Myocyte (in vitro differentiated cells): Measurements from ENCODE around the gene RENBP. TPM values are rescaled to one million over a fixed set of nuclear protein-coding genes. Genes with fewer than 3 reads are reported as not detected.

Source experiments
- DNase-seq: peaks from one replicate; pipeline ENCODE4 v3.0.0-alpha.2; 2012; ENCODE audit warnings: low read depth
- total RNA-seq: library from RNA; depleted of rRNA; stranded (reverse); fragments of >200 nt; gene quantifications from 2 replicates; pipeline ENCODE4 v1.2.3, GENCODE V29; 2014

RENBP gene
- total RNA-seq, 1 donor from 2014 or later: 2.7 TPM

DNA sequence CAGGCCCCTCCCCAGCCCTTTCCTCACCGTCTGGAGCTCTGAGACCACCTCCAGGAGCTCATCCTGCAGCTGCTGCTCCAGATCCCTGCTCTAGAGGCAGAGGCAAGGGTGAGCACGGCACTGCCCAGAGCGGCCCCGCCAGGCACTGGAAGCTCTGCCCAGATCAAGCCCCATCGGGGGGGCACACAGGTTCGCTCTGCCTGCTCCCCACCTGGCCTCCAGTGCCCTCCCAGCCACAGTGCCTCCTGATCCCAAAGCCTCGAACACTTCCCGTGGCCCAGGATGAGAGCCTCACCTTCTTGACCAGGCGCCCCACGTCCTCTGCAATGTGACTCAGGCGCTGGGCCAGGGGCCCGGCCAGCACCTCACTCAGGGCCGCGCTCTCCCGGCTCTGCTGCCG, 23.4 kb downstream of the RENBP start:
- DNase-seq: peak; percentile 4

- DNase-seq: no peak
Observed at GRCh38 chrX:153920546-153920945, 23.9 kb downstream of the RENBP start.

- DNase-seq: no peak
Observed at GRCh38 chrX:153919281-153919680, 25.2 kb downstream of the RENBP start.

GRCh38 chrX:153917869-153918268, 26.6 kb downstream of the RENBP start:
- no peak for DNase-seq

DNA sequence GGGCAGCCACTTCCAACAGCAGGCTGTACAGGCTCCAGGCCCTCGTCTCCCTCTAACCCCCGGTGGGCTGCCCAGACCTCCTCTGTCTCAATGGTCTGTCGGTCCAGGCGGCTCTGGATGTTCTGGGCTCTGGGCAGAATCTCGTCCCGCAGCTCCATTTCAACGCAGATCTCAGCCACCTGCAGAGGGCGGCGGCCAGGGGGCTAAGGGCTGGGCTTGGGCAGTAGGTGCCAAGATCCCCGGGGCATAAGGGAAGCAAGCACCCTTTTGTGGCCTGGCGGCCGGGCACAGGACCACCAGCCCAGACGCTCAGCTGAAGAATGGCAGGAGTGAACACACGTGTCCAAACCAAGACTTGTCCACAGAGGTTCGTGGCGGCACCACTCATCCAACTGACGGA, 30.7 kb downstream of the RENBP start:
- DNase-seq: no peak

GRCh38 chrX:153913211-153913610, 31.2 kb downstream of the RENBP start:
- no peak for DNase-seq

GRCh38 chrX:153911798-153912197, 32.6 kb downstream of the RENBP start:
- no peak for DNase-seq

DNA sequence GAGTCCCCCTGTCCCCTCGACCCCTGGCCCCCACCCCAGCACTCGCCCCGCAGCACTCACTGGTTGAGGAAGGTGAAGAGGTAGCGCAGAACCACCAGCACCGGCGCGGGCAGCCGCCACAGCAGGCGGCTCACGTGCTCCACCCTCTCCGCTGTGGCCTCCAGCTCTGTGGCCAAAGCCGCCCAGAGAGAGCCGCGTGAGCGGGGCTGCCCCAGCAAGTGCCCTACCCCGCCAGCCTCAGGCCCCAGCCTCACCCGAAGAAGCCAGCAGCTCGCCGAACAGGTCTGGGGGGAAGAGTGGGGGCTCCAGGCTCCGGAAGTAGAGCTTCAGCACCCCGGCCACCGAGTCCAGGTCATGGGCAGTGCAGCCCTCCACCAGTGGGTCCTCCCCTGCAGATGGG, 34.0 kb downstream of the RENBP start:
- no peak for DNase-seq

DNA sequence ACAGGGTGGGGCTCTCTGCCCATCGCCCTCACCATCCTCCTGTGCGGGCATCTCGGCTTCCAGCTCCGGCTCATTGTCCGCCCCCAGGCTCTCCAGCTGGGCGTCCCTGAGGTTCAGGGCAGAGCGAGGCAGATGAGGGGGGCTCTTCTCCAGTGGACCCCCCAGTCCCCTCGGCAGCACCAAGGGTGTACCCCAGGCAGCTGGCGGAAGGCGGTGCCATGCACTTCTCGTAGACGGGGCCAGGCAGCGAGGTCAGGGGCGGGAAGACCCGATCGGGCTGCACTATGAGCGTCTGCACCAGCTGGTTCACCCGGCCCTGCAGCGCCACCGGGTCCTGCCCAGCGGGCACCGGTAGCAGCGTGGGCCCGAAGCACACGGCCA, 34.5 kb downstream of the RENBP start:
- DNase-seq: no peak

GRCh38 chrX:153909024-153909979, 35.1 kb downstream of the RENBP start:
- DNase-seq: no peak

- DNase-seq: no peak
Observed at GRCh38 chrX:153908219-153908860, 36.1 kb downstream of the RENBP start.

DNA sequence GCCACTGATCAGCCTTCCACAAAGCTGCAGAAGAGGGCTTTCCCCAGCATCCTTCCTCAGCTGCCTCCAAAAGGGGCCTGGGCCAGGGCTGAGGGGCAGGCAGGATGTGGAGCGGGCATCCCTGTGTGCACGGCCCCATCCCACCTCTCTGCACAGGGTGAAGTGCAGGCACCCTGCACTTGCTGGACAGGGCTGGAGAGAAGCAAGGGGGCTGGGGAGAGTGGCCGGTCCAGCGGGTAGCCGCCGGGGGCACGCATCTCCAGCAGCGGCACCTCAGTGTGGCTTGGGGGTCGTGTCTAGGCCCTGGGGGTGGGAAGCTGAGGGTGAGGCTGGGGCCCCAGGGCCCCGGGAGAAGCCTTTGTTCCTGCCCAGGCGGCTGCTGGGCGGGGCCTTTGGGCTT, 37.0 kb downstream of the RENBP start:
- no peak for DNase-seq

DNA sequence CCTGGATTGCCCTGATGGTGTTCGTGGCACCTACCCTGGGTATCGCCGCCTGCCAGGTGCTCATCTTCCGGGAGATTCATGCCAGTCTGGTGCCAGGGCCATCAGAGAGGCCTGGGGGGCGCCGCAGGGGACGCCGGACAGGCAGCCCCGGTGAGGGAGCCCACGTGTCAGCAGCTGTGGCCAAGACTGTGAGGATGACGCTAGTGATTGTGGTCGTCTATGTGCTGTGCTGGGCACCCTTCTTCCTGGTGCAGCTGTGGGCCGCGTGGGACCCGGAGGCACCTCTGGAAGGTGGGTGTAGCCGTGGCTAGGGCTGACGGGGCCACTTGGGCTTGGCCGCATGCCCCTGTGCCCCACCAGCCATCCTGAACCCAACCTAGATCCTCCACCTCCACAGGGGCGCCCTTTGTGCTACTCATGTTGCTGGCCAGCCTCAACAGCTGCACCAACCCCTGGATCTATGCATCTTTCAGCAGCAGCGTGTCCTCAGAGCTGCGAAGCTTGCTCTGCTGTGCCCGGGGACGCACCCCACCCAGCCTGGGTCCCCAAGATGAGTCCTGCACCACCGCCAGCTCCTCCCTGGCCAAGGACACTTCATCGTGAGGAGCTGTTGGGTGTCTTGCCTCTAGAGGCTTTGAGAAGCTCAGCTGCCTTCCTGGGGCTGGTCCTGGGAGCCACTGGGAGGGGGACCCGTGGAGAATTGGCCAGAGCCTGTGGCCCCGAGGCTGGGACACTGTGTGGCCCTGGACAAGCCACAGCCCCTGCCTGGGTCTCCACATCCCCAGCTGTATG, 38.1 kb downstream of the RENBP start:
- DNase-seq: no peak

- no peak for DNase-seq
Observed at GRCh38 chrX:153905481-153906095, 38.9 kb downstream of the RENBP start.

DNA sequence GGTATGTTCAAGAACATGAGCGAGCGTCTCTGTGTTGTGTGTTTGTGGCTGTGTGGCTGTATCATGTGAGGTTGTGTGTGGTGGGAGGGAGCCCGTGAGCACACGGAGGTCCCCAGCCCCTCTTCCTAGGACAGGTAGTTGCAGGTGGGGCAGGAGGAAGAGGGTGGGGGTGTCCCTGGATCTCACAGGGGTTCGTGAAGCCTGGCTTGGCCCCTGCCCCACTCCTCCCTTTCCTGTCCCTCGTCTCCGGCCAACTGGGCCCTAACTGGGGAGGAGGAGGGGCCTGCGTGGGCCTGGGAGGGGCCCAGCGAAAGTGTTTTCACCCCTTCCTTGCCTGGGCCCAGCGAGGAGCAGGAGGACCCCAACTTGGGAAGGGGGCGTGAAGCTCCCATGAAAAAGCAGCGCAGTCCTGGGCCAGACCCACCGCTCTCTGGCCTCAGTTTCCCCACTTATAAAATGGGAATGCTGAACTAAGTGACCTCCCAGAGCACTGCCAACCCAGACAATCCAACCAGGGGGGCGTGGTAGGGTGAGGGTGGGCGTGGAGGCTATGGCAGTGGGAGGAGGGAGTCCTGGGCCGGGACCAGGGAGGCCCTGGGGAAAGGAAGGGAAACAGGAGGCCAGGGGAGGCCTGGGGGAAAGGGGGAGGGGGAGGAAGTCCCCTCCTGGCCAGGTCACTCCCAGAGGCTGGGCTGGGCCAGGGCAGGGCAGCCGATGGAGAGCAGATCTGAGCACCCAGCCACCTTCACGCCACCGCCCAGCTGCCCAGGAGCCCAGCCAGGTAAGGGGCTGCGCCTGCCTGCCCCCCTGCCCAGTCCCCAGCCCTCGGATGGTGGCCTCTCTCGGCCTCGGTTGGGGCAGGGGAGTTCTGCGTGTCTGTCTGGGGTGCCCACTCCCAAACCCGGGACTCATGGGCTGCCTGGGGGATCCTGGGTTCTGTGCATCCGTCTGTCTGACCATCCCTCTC, 40.2 kb downstream of the RENBP start, which contains the start of gene AVPR2:
Gene AVPR2 (plus strand): TSS at position 683 of the 967 bp plus-strand sequence. CDS start 473 bp downstream, outside the sequence.
- no peak for DNase-seq

GRCh38 chrX:153903238-153903980, 41.0 kb downstream of the RENBP start:
- peak; percentile 61 for DNase-seq

DNA sequence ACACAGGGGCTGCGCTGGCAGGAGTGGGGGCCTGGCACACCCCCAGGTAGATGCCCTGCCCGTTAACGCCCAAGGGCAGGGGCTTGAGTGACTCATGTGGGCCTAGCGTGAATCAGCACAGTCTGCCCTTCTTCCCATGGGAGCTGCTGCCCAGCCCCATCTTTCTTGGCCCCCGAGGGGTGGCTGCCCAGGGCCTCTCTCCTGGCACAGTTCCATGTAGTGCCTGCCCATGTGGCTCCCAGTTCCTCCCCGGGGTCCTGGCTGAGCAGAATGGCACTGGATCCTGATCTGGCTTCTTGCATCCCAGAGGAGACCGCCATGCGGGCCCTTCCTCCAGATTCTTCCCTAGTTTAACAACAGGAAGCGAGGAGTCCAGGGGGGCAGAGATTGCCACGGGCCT, 42.1 kb downstream of the RENBP start:
- DNase-seq: no peak

- DNase-seq: no peak
Observed at GRCh38 chrX:153901753-153902140, 42.7 kb downstream of the RENBP start.
